Activated CD4-positive, alpha-beta T cell treated with anti-CD3 and anti-CD28 coated beads for 36 hours (primary cell): ENCODE results near the gene SRPK2. TPM values are rescaled to one million over a fixed set of nuclear protein-coding genes. Genes with fewer than 3 reads are reported as not detected.
"Not testable (repeated sequence)": the region's sequence is repeated elsewhere in the genome, so short reads cannot be mapped to it uniquely, and the experiment has no call there.

Experiments used
- ATAC-seq: fragments of 200-7000 bp; cut with Tn5 transposase; one replicate; pipeline ENCODE4 v1.10.0; 2021; ENCODE audit warnings: mild to moderate bottlenecking, moderate library complexity
- CTCF ChIA-PET: fragments of 350-600 bp; sonication (Branson Sonifier 250); formaldehyde crosslinking; loops from one replicate; lab custom pipeline; 2021; ENCODE audit warnings: antibody characterized with exemption; lab: Charles Lee
- POLR2A ChIA-PET: fragments of 350-600 bp; sonication (Branson Sonifier 250); formaldehyde crosslinking; loops from one replicate; lab custom pipeline; 2021; ENCODE audit warnings: antibody characterized with exemption, inconsistent platforms; lab: Charles Lee
- DNase-seq: peaks from one replicate; pipeline ENCODE4 v3.0.0-alpha.2; 2020
- H3K27ac Mint-ChIP-seq: one replicate; pipeline ENCODE4 v1.8.0; 2021; ENCODE audit warnings: mixed read lengths
- H3K27me3 Mint-ChIP-seq: one replicate; pipeline ENCODE4 v1.8.0; 2021; ENCODE audit warnings: mixed read lengths
- H3K36me3 Mint-ChIP-seq: one replicate; pipeline ENCODE4 v1.8.0; 2021; ENCODE audit warnings: low read depth, mixed read lengths
- H3K4me1 Mint-ChIP-seq: one replicate; pipeline ENCODE4 v1.8.0; 2021; ENCODE audit warnings: mixed read lengths
- H3K4me3 Mint-ChIP-seq: one replicate; pipeline ENCODE4 v1.8.0; 2021; ENCODE audit warnings: mild to moderate bottlenecking, moderate library complexity, mixed read lengths
- H3K9me3 Mint-ChIP-seq: one replicate; pipeline ENCODE4 v1.8.0; 2021; ENCODE audit warnings: low read depth, mixed read lengths
- intact Hi-C, 2 experiments: fragments of 100-400 bp; cut with DNase I in 1 of 2; cut with micrococcal nuclease in 1 of 2; formaldehyde crosslinking; loops; one replicate each; pipeline versions ENCODE4 v1.14.2 to v1.15.1; 2022 to 2024; cut with DNase I, micrococcal nuclease
- total RNA-seq, 2 experiments: library from RNA; stranded (reverse); gene quantifications; one replicate each; pipeline ENCODE4 v1.2.3, GENCODE V29; 2021

The SRPK2 gene
- total RNA-seq, 2 experiments from 2014 or later: 42.7 to 42.9 TPM

DNA sequence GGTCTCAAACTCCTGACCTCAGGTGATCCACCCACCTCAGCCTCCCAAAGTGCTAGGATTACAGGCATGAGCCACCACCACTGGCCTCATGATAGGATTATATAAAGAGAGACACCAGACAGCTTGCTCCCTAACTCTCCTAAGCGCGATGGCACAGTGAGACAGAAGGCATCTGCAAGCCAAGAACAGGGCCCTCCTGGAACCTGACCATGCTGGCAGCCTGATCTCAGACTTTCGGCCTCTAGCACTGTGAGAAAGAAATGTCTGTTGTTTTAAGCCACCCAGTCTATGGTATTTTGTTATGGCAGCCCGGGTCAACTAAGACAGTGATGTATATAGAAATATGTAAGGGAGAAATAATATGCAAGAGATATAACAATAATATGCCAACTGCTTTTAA, 51.2 kb downstream of the SRPK2 start:
- intact Hi-C loops: loop anchor here (2.0 to 10.0 kb wide), 2 partner anchors 183 to 355 kb away; no protein-coding TSS in a partner anchor
- Mint-ChIP-seq H3K27me3 (no peaks in the 10 kb centered on the region), H3K4me3 (no peak overlapping the region), H3K4me1 (peaks cover 10% of the 10 kb centered on the region), H3K9me3 (no peaks in the 10 kb centered on the region), H3K36me3 (no peaks in the 10 kb centered on the region), H3K27ac (no peak overlapping the region)
- no peak for ATAC-seq
- no peak for DNase-seq
- ChIA-PET POLR2A (no interaction called here), CTCF (interaction anchor here (0.9 kb wide), 1 partner anchor 15 kb away, joined by 3 read pairs; no protein-coding TSS in a partner anchor)

DNA sequence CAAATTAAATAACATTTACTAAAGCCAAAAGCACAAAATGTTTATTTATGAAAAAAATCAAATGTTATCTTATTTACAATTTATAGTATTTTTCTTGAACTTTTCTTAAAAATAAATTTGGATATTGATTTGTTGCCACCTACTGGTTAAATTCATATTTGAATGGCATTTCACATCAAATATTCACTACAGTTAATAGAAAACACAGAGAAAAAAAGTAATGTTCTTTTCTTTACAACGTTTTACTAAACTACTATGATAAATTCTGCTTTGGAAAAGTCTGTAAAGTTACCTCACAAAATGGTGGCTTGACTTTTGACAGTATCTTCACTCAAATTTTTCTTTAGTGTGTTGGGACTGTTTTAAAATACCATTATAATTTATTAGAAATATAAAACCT, 52.7 kb downstream of the SRPK2 start:
- H3K4me3 Mint-ChIP-seq: no peak overlapping the region
- peaks cover 21% of the 10 kb centered on the region for H3K4me1 Mint-ChIP-seq
- intact Hi-C loops: loop anchor here (1.0 to 10.0 kb wide), 3 partner anchors 181 to 353 kb away; no protein-coding TSS in a partner anchor
- no peaks in the 10 kb centered on the region for H3K36me3 Mint-ChIP-seq
- ChIA-PET CTCF (interaction anchor here (0.6 kb wide), 1 partner anchor 21 kb away, joined by 3 read pairs; no protein-coding TSS in a partner anchor), POLR2A (no interaction called here)
- no peak overlapping the region for H3K27ac Mint-ChIP-seq
- no peak for ATAC-seq
- no peaks in the 10 kb centered on the region for H3K9me3 Mint-ChIP-seq
- H3K27me3 Mint-ChIP-seq: no peaks in the 10 kb centered on the region
- DNase-seq: no peak

DNA sequence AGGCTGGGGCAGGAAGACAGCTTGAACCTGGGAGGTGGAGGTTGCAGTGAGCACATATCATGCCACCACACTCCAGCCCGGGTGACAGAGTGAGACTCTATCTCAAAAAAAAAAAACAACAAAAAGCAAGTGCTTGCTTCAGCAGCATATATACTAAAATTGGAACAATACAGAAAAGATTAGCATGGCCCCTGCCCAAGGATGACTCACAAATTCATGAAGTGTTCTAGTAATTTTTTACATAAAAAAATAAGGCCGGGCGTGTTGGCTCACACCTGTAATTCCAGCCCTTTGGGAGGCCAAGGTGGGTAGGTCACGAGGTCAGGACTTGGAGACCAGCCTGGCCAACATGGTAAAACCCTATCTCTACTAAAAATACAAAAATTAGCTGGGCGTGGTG, 56.1 kb downstream of the SRPK2 start:
- H3K4me1 Mint-ChIP-seq: peaks cover 29% of the 10 kb centered on the region
- intact Hi-C loops: loop anchor here in 1 of 2 experiments (10.0 kb wide), 1 partner anchor 178 kb away; no protein-coding TSS in a partner anchor
- H3K9me3 Mint-ChIP-seq, CTCF ChIA-PET, H3K36me3 Mint-ChIP-seq, H3K4me3 Mint-ChIP-seq, H3K27me3 Mint-ChIP-seq, H3K27ac Mint-ChIP-seq: not testable (repeated sequence)
- DNase-seq (peak; percentile 12), ATAC-seq (peak; percentile 33)
- POLR2A ChIA-PET: interaction anchor here (0.7 kb wide), 1 partner anchor 104 kb away, joined by 3 read pairs; no protein-coding TSS in a partner anchor

DNA sequence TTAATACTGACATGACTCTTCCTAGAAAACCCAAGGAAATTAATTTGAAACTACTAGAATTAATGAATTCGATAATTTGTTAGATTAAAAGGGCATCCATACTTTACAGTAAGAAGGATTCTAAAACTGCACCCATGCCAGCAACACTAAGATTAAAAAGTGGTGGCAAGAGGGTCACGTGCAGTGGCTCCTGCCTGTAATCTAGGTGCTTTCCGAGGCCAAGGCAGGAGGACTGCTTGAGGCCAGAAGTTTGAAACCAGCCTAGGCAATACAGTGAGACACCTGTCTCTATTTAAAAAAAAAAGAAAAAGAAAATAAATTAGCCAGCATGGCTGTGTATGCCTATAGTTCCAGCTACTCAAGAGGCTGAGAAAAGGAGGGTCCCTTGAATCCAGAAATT, 58.2 kb downstream of the SRPK2 start:
- CTCF ChIA-PET: interaction anchor here (0.7 kb wide), 1 partner anchor 391 kb away, joined by 3 read pairs; no protein-coding TSS in a partner anchor
- no peak overlapping the region for H3K27ac Mint-ChIP-seq
- no peak for ATAC-seq
- no peaks in the 10 kb centered on the region for H3K36me3 Mint-ChIP-seq
- intact Hi-C loops: loop anchor here in 1 of 2 experiments (10.0 kb wide), 1 partner anchor 176 kb away; no protein-coding TSS in a partner anchor
- POLR2A ChIA-PET: no interaction called here
- H3K4me1 Mint-ChIP-seq: peaks cover 42% of the 10 kb centered on the region
- H3K27me3 Mint-ChIP-seq: no peaks in the 10 kb centered on the region
- no peak for DNase-seq
- no peaks in the 10 kb centered on the region for H3K9me3 Mint-ChIP-seq
- no peak overlapping the region for H3K4me3 Mint-ChIP-seq

DNA sequence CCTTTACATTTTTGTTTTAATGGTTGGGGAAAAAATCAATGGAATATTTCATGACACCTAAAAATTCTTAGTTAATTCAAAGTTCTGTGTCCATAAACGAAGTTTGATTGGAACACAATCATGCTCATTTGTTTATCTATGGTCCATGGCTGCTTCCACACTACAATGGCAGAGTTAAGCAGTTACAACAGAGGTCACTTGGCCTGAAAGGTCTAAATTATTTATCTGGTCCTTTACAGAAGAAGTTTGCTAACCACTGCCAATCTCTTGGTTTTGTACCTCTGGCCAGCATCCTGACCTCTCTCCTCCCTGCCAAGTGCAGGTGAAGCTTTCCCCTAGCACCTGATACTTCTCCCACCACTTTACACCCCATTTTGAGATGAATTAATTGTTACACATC, 61.5 kb downstream of the SRPK2 start:
- Mint-ChIP-seq H3K9me3 (no peaks in the 10 kb centered on the region), H3K4me3 (no peak overlapping the region), H3K27ac (no peak overlapping the region), H3K36me3 (peaks cover 6% of the 10 kb centered on the region), H3K4me1 (peaks cover 55% of the 10 kb centered on the region), H3K27me3 (no peaks in the 10 kb centered on the region)
- intact Hi-C loops: no loop called here
- CTCF ChIA-PET: no interaction called here
- POLR2A ChIA-PET: no interaction called here
- DNase-seq: no peak
- no peak for ATAC-seq

DNA sequence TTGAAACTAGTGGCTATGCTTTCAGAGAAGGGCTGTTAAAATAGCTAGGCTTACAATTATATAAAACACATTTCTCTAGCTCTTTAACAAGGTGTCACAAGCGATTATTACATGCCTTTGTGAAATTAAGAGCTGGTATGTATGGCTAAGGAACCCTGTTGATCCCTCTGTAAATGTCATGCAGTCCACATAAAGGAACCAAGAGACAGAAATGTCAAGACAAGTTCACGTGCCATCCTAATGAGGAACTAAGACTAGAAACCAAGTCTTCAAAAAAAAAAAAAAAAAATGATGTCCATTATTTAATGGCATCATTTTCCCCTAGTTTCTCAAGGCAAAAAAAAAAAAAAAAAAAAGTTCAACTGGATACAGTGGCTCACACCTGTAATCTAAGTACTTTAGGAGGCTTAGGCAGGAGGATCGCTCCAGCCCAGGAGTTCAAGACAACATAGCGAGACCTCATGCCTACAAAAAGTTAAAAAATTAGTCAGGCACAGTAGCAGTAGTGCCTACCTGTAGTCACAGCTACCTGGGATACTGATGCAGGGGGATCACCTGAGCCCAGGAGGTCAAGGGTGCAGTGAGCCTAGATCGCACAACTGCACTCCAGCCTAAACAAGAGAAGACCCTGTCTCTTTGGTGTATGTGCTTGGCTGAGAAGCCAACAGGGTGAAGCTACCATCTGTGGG, 63.4 kb downstream of the SRPK2 start:
- H3K36me3 Mint-ChIP-seq: peaks cover 17% of the 10 kb centered on the region
- no peaks in the 10 kb centered on the region for H3K9me3 Mint-ChIP-seq
- peaks cover 56% of the 10 kb centered on the region for H3K4me1 Mint-ChIP-seq
- H3K27me3 Mint-ChIP-seq: no peaks in the 10 kb centered on the region
- no peak overlapping the region for H3K4me3 Mint-ChIP-seq
- intact Hi-C loops: no loop called here
- DNase-seq (no peak), ATAC-seq (no peak)
- CTCF ChIA-PET: no interaction called here
- POLR2A ChIA-PET: no interaction called here
- no peak overlapping the region for H3K27ac Mint-ChIP-seq

DNA sequence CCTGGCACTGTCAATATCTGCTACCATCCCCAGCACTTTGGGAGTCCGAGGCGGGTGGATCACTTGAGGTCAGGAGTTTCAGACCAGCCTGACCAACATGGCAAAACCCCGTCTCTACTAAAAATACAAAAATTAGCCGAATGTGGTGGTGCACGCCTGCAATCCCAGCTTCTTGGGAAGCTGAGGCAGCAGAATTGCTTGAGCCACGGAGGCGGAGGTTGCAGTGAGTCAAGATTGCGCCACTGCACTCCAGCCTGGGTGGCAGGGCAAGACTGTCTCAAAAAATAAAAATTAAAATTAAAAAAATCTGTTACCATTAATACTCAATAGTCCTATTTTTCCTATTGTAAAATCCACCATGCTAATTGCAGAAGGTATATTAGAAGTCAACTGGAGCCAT, 64.1 kb downstream of the SRPK2 start:
- DNase-seq, POLR2A ChIA-PET, H3K4me3 Mint-ChIP-seq, H3K9me3 Mint-ChIP-seq, ATAC-seq, intact Hi-C loops, H3K27ac Mint-ChIP-seq, H3K27me3 Mint-ChIP-seq: not testable (repeated sequence)
- peaks cover 17% of the 10 kb centered on the region for H3K36me3 Mint-ChIP-seq
- peaks cover 63% of the 10 kb centered on the region for H3K4me1 Mint-ChIP-seq
- CTCF ChIA-PET: interaction anchor here (0.6 kb wide), 1 partner anchor 17 kb away, joined by 3 read pairs; no protein-coding TSS in a partner anchor

DNA sequence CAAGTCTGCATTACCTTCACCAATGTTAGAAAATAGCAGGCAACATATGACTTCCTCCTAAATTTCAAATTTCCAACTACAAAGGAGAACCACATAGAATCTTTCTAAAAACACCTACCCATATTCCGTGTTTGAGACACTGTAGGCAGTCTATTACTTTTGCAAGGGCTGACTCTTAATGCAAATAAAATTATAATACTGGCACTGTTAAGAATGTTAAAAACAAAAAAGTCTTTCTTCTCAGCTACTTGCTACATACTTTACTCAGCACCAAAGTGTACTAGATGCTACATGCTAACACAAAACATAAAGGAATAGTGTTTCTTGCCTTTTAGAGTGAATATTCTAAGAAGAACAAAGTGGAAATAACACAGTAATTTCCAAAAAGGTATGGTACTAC, 65.4 kb downstream of the SRPK2 start:
- no peak for ATAC-seq
- H3K27ac Mint-ChIP-seq: no peak overlapping the region
- no peak overlapping the region for H3K4me3 Mint-ChIP-seq
- no peak for DNase-seq
- H3K27me3 Mint-ChIP-seq: no peaks in the 10 kb centered on the region
- peaks cover 17% of the 10 kb centered on the region for H3K36me3 Mint-ChIP-seq
- intact Hi-C loops: no loop called here
- ChIA-PET CTCF (interaction anchor here (0.5 kb wide), 1 partner anchor 82 kb away, joined by 5 read pairs; no protein-coding TSS in a partner anchor), POLR2A (no interaction called here)
- H3K4me1 Mint-ChIP-seq: peaks cover 63% of the 10 kb centered on the region
- no peaks in the 10 kb centered on the region for H3K9me3 Mint-ChIP-seq

DNA sequence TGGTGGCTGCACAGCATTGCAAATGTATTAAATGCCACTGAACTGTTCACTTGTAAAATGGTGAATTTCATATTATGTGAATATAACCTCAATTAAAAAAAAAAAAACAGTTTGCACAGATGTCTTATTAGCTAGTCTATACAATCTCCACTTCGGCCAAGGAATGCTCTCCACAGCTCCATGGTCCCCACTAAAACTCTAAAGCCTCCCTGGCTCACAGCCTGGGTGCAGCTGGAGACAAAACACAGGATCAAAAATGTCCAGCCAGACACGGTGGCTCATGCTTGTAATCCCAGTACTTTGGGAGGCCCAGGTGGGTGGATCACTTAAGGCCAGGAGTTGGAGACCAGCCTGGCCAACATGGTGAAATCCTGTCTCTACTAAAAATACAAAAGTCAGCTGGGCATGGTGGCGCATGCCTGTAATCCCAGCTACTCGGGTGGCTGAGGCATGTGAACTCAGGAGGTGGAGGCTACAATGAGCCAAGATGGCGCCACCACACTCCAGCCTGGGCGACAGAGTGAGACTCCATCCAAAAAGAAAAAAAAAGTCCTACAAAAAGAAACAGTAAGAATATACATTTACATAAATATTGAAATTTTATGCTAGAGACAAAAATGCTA, 66.0 kb downstream of the SRPK2 start:
- Mint-ChIP-seq H3K4me1 (peaks cover 61% of the 10 kb centered on the region), H3K4me3 (no peak overlapping the region), H3K9me3 (no peaks in the 10 kb centered on the region), H3K27ac (no peak overlapping the region), H3K27me3 (no peaks in the 10 kb centered on the region), H3K36me3 (peaks cover 17% of the 10 kb centered on the region)
- intact Hi-C loops: no loop called here
- ChIA-PET POLR2A (no interaction called here), CTCF (interaction anchor here (0.5 to 0.7 kb wide), 2 partner anchors 82 to 224 kb away, joined by 4 to 5 read pairs; no protein-coding TSS in a partner anchor)
- no peak for DNase-seq
- no peak for ATAC-seq

DNA sequence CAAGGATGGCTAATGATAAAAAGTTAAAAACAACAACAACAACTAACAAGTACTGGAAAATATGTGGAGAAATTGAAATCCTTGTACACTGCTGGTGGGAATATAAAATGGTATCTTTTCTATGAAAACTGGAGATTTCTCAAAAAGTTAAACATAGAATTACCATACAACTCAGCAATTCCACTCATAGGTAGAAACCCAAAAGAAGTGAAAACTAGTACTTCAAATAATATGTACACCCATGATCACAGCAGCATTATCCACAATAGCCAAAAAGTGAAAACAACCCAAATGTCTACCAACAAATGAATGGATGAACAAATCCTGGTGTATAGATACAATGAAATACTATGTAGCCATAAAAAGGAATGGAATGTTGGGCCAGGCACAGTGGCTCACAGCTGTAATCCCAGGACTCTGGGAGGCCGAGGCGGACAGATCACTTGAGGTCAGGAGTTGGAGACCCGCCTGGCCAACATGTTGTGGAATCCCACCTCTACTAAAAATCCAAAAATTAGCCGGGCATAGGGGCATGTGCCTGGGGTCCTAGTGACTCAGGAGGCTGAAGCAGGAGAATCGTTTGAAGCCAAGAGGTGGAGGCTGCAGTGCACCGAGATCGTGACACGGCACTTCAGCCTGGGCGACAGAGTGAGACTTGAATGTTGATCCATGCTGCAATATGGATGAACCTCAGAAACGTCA, 66.8 kb downstream of the SRPK2 start:
- POLR2A ChIA-PET: no interaction called here
- H3K9me3 Mint-ChIP-seq: no peaks in the 10 kb centered on the region
- DNase-seq (no peak), ATAC-seq (no peak)
- H3K4me3 Mint-ChIP-seq: no peak overlapping the region
- H3K27me3 Mint-ChIP-seq: no peaks in the 10 kb centered on the region
- no peak overlapping the region for H3K27ac Mint-ChIP-seq
- peaks cover 17% of the 10 kb centered on the region for H3K36me3 Mint-ChIP-seq
- CTCF ChIA-PET: no interaction called here
- H3K4me1 Mint-ChIP-seq: peaks cover 59% of the 10 kb centered on the region
- intact Hi-C loops: no loop called here

DNA sequence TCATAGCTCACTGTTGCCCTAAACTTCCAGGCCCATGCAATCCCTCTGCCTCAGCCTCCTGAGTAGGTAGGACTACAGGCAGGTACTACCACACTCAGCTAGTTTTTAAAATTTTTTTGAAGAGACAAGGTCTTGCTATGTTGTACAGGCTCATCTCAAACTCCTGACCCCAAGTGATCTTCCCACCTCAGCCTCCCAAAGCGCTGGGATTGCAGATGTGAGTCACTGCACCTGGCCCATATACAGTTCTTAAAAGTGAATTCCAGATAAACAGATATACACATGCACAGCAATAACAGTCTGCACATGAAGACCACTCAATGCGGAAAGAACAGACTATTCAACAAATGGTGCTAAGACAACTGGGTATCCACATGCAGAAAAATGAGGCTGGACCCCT, 67.8 kb downstream of the SRPK2 start:
- Mint-ChIP-seq H3K9me3 (no peaks in the 10 kb centered on the region), H3K27ac (no peak overlapping the region), H3K36me3 (peaks cover 17% of the 10 kb centered on the region), H3K4me3 (no peak overlapping the region), H3K27me3 (no peaks in the 10 kb centered on the region), H3K4me1 (peaks cover 60% of the 10 kb centered on the region)
- no peak for ATAC-seq
- POLR2A ChIA-PET: no interaction called here
- DNase-seq: no peak
- CTCF ChIA-PET: interaction anchor here (0.9 kb wide), 1 partner anchor 264 kb away, joined by 3 read pairs; no protein-coding TSS in a partner anchor
- intact Hi-C loops: no loop called here
